ENCODE results near the gene HPS4. TPM values are rescaled to one million over a fixed set of nuclear protein-coding genes. Genes with fewer than 3 reads are reported as not detected.
"Not testable (repeated sequence)": the region's sequence is repeated elsewhere in the genome, so short reads cannot be mapped to it uniquely, and the experiment has no call there.

Gene HPS4
- total RNA-seq, 1 donor from 2014 or later = 25.2 TPM

DNA sequence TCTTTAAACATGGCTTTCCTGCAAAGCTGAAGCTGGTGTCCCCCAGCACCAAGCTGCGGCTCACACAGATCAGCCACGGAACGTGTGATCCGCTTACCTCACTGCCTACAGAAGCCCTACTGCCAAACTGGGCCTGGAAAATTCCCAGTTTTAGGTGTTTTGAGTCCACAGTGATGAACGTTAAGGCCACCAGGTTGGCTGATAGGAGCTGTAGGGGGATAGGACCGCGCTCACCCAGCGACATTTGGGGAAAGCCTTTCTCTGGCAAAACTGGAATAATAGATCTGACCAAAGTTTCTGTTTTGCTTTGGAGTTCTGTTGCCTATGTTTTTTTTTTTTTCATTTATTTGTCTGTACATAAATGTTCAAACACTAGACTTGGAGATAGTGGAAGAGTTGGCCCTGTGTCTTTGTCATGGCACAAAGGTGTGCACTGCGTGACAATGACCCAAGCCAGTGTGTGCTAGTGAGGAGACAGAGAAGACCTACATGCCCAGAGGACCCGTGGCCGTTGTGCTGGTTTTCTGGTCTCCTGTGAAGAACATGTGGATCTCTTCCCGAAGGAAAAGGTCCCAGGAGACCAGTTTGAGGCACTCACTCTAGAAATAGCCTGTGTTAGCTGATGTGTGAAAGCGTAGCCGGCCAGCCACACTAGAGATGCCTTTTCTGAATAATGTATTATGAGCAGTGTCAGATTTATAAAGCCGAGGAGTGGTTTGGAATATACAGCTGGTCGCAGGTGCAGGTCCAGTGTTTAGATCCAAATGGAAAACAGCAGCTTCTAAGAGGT, 39.5 kb downstream of the HPS4 start:
- Histone ChIP-seq H3K9me3 (ENCODE audit: insufficient read depth, low read depth, low read length) (no peaks in the 10 kb centered on the region), H2AFZ (ENCODE audit: low read depth, low read length) (no peak overlapping the region), H3K36me3 (ENCODE audit: insufficient read depth, low read length) (no peaks in the 10 kb centered on the region), H3K27me3 (ENCODE audit: insufficient read depth, low read length) (no peaks in the 10 kb centered on the region), H3K4me2 (ENCODE audit: low read length) (no peak overlapping the region), H3K4me1 (ENCODE audit: insufficient read depth, low read length) (no peaks in the 10 kb centered on the region), H3K9ac (ENCODE audit: low read length) (no peak overlapping the region), H3K27ac (ENCODE audit: low read depth, low read length) (no peak overlapping the region), H4K20me1 (ENCODE audit: insufficient read depth, low read length) (no peaks in the 10 kb centered on the region), H3K79me2 (ENCODE audit: insufficient read depth, low read length) (no peaks in the 10 kb centered on the region), H3K4me3 (ENCODE audit: insufficient read depth, low read depth, low read length) (no peak overlapping the region)
- TF ChIP-seq CTCF (IDR thresholded peaks at IDR 0.05; ENCODE audit: insufficient read depth, low read depth, low read length) (no peak), EZH2 (IDR thresholded peaks at IDR 0.05; ENCODE audit: insufficient read depth, low read length) (no peak)
- FAIRE-seq (no peak), DNase-seq (ENCODE audit: low read depth) (no peak)
- Mint-ChIP-seq H3K4me3 (ENCODE audit: unreplicated experiment) (no peak overlapping the region), H3K36me3 (ENCODE audit: low read depth, unreplicated experiment) (peaks cover 6% of the 10 kb centered on the region), H3K27ac (ENCODE audit: unreplicated experiment) (no peak overlapping the region), H3K9me3 (ENCODE audit: unreplicated experiment) (no peaks in the 10 kb centered on the region), H3K27me3 (ENCODE audit: low read depth, unreplicated experiment) (no peaks in the 10 kb centered on the region), H3K4me1 (ENCODE audit: low read depth, unreplicated experiment) (no peaks in the 10 kb centered on the region)

GRCh38 chr22:26442086-26442756, 41.4 kb downstream of the HPS4 start:
- Mint-ChIP-seq H3K36me3 (ENCODE audit: low read depth, unreplicated experiment) (peaks cover 7% of the 10 kb centered on the region), H3K4me1 (ENCODE audit: low read depth, unreplicated experiment) (peaks cover 4% of the 10 kb centered on the region), H3K9me3 (ENCODE audit: unreplicated experiment) (no peaks in the 10 kb centered on the region), H3K27ac (ENCODE audit: unreplicated experiment) (no peak overlapping the region), H3K4me3 (ENCODE audit: unreplicated experiment) (no peak overlapping the region), H3K27me3 (ENCODE audit: low read depth, unreplicated experiment) (no peaks in the 10 kb centered on the region)
- no peak for FAIRE-seq
- H3K4me1 ChIP-seq (ENCODE audit: insufficient read depth, low read length) = peaks cover 4% of the 10 kb centered on the region
- no peak overlapping the region for H3K27ac ChIP-seq (ENCODE audit: low read depth, low read length)
- H3K27me3 ChIP-seq (ENCODE audit: insufficient read depth, low read length) = no peaks in the 10 kb centered on the region
- H2AFZ ChIP-seq (ENCODE audit: low read depth, low read length) = no peak overlapping the region
- no peak overlapping the region for H3K9ac ChIP-seq (ENCODE audit: low read length)
- no peak overlapping the region for H3K4me2 ChIP-seq (ENCODE audit: low read length)
- DNase-seq (ENCODE audit: low read depth) = no peak
- no peaks in the 10 kb centered on the region for H3K36me3 ChIP-seq (ENCODE audit: insufficient read depth, low read length)
- no peak for TF ChIP-seq CTCF (IDR thresholded peaks at IDR 0.05; ENCODE audit: insufficient read depth, low read depth, low read length)
- TF ChIP-seq EZH2 (IDR thresholded peaks at IDR 0.05; ENCODE audit: insufficient read depth, low read length) = no peak
- no peak overlapping the region for H3K4me3 ChIP-seq (ENCODE audit: insufficient read depth, low read depth, low read length)
- H4K20me1 ChIP-seq (ENCODE audit: insufficient read depth, low read length) = peaks cover 6% of the 10 kb centered on the region
- no peaks in the 10 kb centered on the region for H3K9me3 ChIP-seq (ENCODE audit: insufficient read depth, low read depth, low read length)
- H3K79me2 ChIP-seq (ENCODE audit: insufficient read depth, low read length) = no peaks in the 10 kb centered on the region

GRCh38 chr22:26439559-26439958, 44.0 kb downstream of the HPS4 start:
- Mint-ChIP-seq H3K27ac (ENCODE audit: unreplicated experiment) (no peak overlapping the region), H3K9me3 (ENCODE audit: unreplicated experiment) (no peaks in the 10 kb centered on the region), H3K4me3 (ENCODE audit: unreplicated experiment) (no peak overlapping the region), H3K27me3 (ENCODE audit: low read depth, unreplicated experiment) (no peaks in the 10 kb centered on the region), H3K36me3 (ENCODE audit: low read depth, unreplicated experiment) (peaks cover 15% of the 10 kb centered on the region), H3K4me1 (ENCODE audit: low read depth, unreplicated experiment) (peaks cover 10% of the 10 kb centered on the region)
- TF ChIP-seq EZH2 (IDR thresholded peaks at IDR 0.05; ENCODE audit: insufficient read depth, low read length) (no peak), CTCF (IDR thresholded peaks at IDR 0.05; ENCODE audit: insufficient read depth, low read depth, low read length) (no peak)
- H3K4me2 ChIP-seq (ENCODE audit: low read length) = no peak overlapping the region
- no peaks in the 10 kb centered on the region for H3K9me3 ChIP-seq (ENCODE audit: insufficient read depth, low read depth, low read length)
- peaks cover 4% of the 10 kb centered on the region for H3K4me1 ChIP-seq (ENCODE audit: insufficient read depth, low read length)
- H3K27me3 ChIP-seq (ENCODE audit: insufficient read depth, low read length) = no peaks in the 10 kb centered on the region
- no peak overlapping the region for H3K9ac ChIP-seq (ENCODE audit: low read length)
- DNase-seq (ENCODE audit: low read depth) (no peak), FAIRE-seq (no peak)
- no peak overlapping the region for H3K4me3 ChIP-seq (ENCODE audit: insufficient read depth, low read depth, low read length)
- no peaks in the 10 kb centered on the region for H3K79me2 ChIP-seq (ENCODE audit: insufficient read depth, low read length)
- H3K27ac ChIP-seq (ENCODE audit: low read depth, low read length) = no peak overlapping the region
- no peaks in the 10 kb centered on the region for H3K36me3 ChIP-seq (ENCODE audit: insufficient read depth, low read length)
- peaks cover 16% of the 10 kb centered on the region for H4K20me1 ChIP-seq (ENCODE audit: insufficient read depth, low read length)
- H2AFZ ChIP-seq (ENCODE audit: low read depth, low read length) = no peak overlapping the region

GRCh38 chr22:26438776-26439175, 44.8 kb downstream of the HPS4 start:
- not testable (repeated sequence) for DNase-seq (ENCODE audit: low read depth); H3K4me3 ChIP-seq (ENCODE audit: insufficient read depth, low read depth, low read length); H3K4me3 Mint-ChIP-seq (ENCODE audit: unreplicated experiment); H2AFZ ChIP-seq (ENCODE audit: low read depth, low read length); H3K27ac ChIP-seq (ENCODE audit: low read depth, low read length); H3K4me2 ChIP-seq (ENCODE audit: low read length); H3K36me3 ChIP-seq (ENCODE audit: insufficient read depth, low read length); FAIRE-seq; H3K4me1 Mint-ChIP-seq (ENCODE audit: low read depth, unreplicated experiment); H3K27me3 Mint-ChIP-seq (ENCODE audit: low read depth, unreplicated experiment); H3K9me3 ChIP-seq (ENCODE audit: insufficient read depth, low read depth, low read length); H3K79me2 ChIP-seq (ENCODE audit: insufficient read depth, low read length); H3K9me3 Mint-ChIP-seq (ENCODE audit: unreplicated experiment); H3K27me3 ChIP-seq (ENCODE audit: insufficient read depth, low read length); H3K4me1 ChIP-seq (ENCODE audit: insufficient read depth, low read length); H3K9ac ChIP-seq (ENCODE audit: low read length)
- Mint-ChIP-seq H3K27ac (ENCODE audit: unreplicated experiment) (peak overlapping the region; percentile 69), H3K36me3 (ENCODE audit: low read depth, unreplicated experiment) (peaks cover 21% of the 10 kb centered on the region)
- peaks cover 16% of the 10 kb centered on the region for H4K20me1 ChIP-seq (ENCODE audit: insufficient read depth, low read length)
